Fibroblast of lung (primary cell): Measurements from ENCODE around the gene JARID2. TPM values are rescaled to one million over a fixed set of nuclear protein-coding genes. Genes with fewer than 3 reads are reported as not detected.

Experiments
- DNase-seq, 2 donors: peaks; one replicate each; pipeline versions ENCODE4 v3.0.0 to v3.0.0-alpha.2; 2010; ENCODE audit warnings: low read depth in 2 of 2
- H2AFZ ChIP-seq: 2 replicates; pipeline ENCODE4 v1.5.1; 2012; ENCODE audit warnings: low read length, control low read depth, inconsistent platforms
- H3K27ac ChIP-seq: 2 replicates; pipeline ENCODE4 v1.5.1; 2011; ENCODE audit warnings: low read length, control low read depth; ENCODE audit not compliant: insufficient read depth
- H3K27me3 ChIP-seq: 2 replicates; pipeline ENCODE4 v1.5.1; 2011; ENCODE audit warnings: mild to moderate bottlenecking, low read length; ENCODE audit not compliant: control insufficient read depth, insufficient read depth
- H3K36me3 ChIP-seq: 2 replicates; pipeline ENCODE4 v1.5.1; 2011; ENCODE audit warnings: low read length; ENCODE audit not compliant: control insufficient read depth, insufficient read depth
- H3K4me1 ChIP-seq: 2 replicates; pipeline ENCODE4 v1.5.1; 2011; ENCODE audit warnings: low read length; ENCODE audit not compliant: control insufficient read depth, insufficient read depth; ENCODE audit errors: extremely low read depth
- H3K4me2 ChIP-seq: 2 replicates; pipeline ENCODE4 v1.5.1; 2011; ENCODE audit warnings: low read length, control low read depth; ENCODE audit not compliant: insufficient read depth; ENCODE audit errors: extremely low read depth
- H3K4me3 ChIP-seq, 4 experiments: fragments of 200-600 bp in 1 of 4; sonication (generic) in 1 of 4; replicated peaks in 1 of 4; 2 replicates each; pipeline ENCODE4 v1.5.1; 2011 to 2016; ENCODE audit warnings: low read length in 4 of 4, low read depth in 3 of 4, mild to moderate bottlenecking in 3 of 4, control low read depth in 2 of 4, inconsistent platforms in 1 of 4, mixed read lengths in 1 of 4; ENCODE audit not compliant: insufficient read depth in 1 of 4; ENCODE audit errors: control extremely low read depth in 1 of 4
- H3K79me2 ChIP-seq: 2 replicates; pipeline ENCODE4 v1.5.1; 2012; ENCODE audit warnings: mild to moderate bottlenecking, low read length, inconsistent platforms; ENCODE audit not compliant: control insufficient read depth, insufficient read depth
- H3K9ac ChIP-seq: 2 replicates; pipeline ENCODE4 v1.5.1; 2011; ENCODE audit warnings: mild to moderate bottlenecking, low read length, control low read depth; ENCODE audit not compliant: insufficient read depth
- H3K9me3 ChIP-seq: 2 replicates; pipeline ENCODE4 v1.5.1; 2012; ENCODE audit warnings: low read depth, low read length; ENCODE audit not compliant: control insufficient read depth, insufficient read depth
- H4K20me1 ChIP-seq: 2 replicates; pipeline ENCODE4 v1.5.1; 2011; ENCODE audit warnings: low read length; ENCODE audit not compliant: control insufficient read depth, insufficient read depth; ENCODE audit errors: extremely low read depth
- EZH2 ChIP-seq: IDR thresholded peaks from 2 replicates; pipeline ENCODE4 v1.5.1; 2012; ENCODE audit warnings: low read length, control low read depth, mild to moderate bottlenecking; ENCODE audit errors: missing control alignments
- polyA plus RNA-seq, 2 donors: library from polyadenylated mRNA; depleted of rRNA in 1 of 2; stranded (reverse) in 1 of 2; unstranded in 1 of 2; fragments of >200 nt; gene quantifications; 2 replicates each; pipeline ENCODE4 v1.2.1, GENCODE V29; 2011 to 2012; ENCODE audit warnings: missing spikeins in 1 of 2
- total RNA-seq: library from RNA; depleted of rRNA; stranded (reverse); fragments of >200 nt; gene quantifications from 2 replicates; pipeline ENCODE4 v1.2.1, GENCODE V29; 2014
- TF ChIP-seq, protein P1 (sequence below), 2 donors: IDR thresholded peaks in 1 of 2; conservative IDR thresholded peaks in 1 of 2; 1 replicate in 1 of 2; 2 replicates in 1 of 2; pipeline ENCODE4 v1.5.1; 2011 to 2012; ENCODE audit warnings: low read length in 2 of 2, control low read depth in 1 of 2, inconsistent platforms in 1 of 2, low read depth in 1 of 2, mild to moderate bottlenecking in 1 of 2

JARID2 gene
- total and polyA plus RNA-seq, 2 donors (not counting 1 experiment from before 2014, with no cell fraction given): 5.0 to 8.2 TPM

DNA sequence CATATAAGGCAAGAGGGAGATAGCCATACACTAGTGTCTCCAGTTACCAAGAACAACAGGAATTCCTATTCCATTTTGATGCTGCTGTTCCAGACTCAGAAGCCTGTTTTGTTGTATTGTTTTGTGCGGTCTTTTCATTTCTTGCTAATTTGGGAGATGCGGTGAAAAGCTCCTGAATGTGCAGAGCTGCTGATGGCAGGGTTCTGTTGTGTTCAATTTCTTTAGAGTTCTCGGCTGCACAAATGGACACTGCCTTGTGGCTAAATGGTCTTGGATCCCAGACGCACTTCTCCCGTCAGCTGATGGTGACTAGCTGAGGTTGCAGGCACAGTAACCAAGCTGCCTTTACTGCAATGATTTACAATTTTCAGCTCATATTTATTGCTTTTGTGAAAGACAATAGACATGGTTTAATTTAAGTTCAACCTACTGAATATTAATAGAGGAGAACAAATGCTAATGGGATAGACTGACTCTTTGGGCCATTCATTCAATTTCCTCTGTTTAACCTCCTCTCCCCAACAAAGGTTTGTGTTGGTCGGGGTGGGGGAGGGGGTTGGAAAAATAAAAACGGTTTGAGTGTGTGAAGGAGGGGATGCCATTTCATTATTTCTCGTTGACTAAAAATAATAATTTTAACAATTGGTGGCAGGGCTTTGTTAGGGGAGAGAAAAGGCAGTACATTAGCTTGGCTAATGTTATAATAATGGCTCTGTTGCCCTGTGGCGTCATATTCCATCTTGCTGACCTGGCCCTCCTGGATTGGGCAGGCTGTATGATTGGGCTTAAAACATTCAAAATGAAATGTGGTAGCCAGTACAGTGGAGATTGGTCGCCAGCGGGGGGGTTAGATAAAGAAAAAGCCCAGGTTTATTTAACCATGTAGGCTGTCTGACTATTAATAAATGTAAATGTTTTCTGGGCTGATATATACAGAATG is 159.5 kb downstream of the JARID2 start:
- H3K4me3 ChIP-seq: no peak overlapping the region
- H4K20me1 ChIP-seq: no peaks in the 10 kb centered on the region
- H3K79me2 ChIP-seq: no peaks in the 10 kb centered on the region
- H3K27me3 ChIP-seq: no peaks in the 10 kb centered on the region
- no peaks in the 10 kb centered on the region for H3K4me1 ChIP-seq
- H3K36me3 ChIP-seq: no peaks in the 10 kb centered on the region
- H3K9me3 ChIP-seq: no peaks in the 10 kb centered on the region
- no peak overlapping the region for H3K4me2 ChIP-seq
- H2AFZ ChIP-seq: no peak overlapping the region
- no peak for DNase-seq
- no peak for TF ChIP-seq EZH2
- TF ChIP-seq, protein P1, sequence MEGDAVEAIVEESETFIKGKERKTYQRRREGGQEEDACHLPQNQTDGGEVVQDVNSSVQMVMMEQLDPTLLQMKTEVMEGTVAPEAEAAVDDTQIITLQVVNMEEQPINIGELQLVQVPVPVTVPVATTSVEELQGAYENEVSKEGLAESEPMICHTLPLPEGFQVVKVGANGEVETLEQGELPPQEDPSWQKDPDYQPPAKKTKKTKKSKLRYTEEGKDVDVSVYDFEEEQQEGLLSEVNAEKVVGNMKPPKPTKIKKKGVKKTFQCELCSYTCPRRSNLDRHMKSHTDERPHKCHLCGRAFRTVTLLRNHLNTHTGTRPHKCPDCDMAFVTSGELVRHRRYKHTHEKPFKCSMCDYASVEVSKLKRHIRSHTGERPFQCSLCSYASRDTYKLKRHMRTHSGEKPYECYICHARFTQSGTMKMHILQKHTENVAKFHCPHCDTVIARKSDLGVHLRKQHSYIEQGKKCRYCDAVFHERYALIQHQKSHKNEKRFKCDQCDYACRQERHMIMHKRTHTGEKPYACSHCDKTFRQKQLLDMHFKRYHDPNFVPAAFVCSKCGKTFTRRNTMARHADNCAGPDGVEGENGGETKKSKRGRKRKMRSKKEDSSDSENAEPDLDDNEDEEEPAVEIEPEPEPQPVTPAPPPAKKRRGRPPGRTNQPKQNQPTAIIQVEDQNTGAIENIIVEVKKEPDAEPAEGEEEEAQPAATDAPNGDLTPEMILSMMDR (conservative IDR thresholded peaks at IDR 0.05 in 1 of 2, IDR thresholded peaks at IDR 0.05 in 1 of 2; ENCODE audit: low read depth in 1 of 2, low read length in 2 of 2): no peak
- no peak overlapping the region for H3K9ac ChIP-seq
- H3K27ac ChIP-seq: no peak overlapping the region

GRCh38 chr6:15406452-15406851 is 160.6 kb downstream of the JARID2 start:
- no peaks in the 10 kb centered on the region for H3K27me3 ChIP-seq
- DNase-seq: no peak
- no peak overlapping the region for H3K4me2 ChIP-seq
- no peaks in the 10 kb centered on the region for H3K36me3 ChIP-seq
- TF ChIP-seq EZH2: no peak
- TF ChIP-seq, protein P1 (conservative IDR thresholded peaks at IDR 0.05 in 1 of 2, IDR thresholded peaks at IDR 0.05 in 1 of 2; ENCODE audit: low read depth in 1 of 2, low read length in 2 of 2): no peak
- no peak overlapping the region for H3K9ac ChIP-seq
- no peaks in the 10 kb centered on the region for H3K79me2 ChIP-seq
- no peaks in the 10 kb centered on the region for H4K20me1 ChIP-seq
- H3K27ac ChIP-seq: no peak overlapping the region
- no peaks in the 10 kb centered on the region for H3K4me1 ChIP-seq
- H3K9me3 ChIP-seq: no peaks in the 10 kb centered on the region
- H2AFZ ChIP-seq: no peak overlapping the region
- no peak overlapping the region for H3K4me3 ChIP-seq

DNA sequence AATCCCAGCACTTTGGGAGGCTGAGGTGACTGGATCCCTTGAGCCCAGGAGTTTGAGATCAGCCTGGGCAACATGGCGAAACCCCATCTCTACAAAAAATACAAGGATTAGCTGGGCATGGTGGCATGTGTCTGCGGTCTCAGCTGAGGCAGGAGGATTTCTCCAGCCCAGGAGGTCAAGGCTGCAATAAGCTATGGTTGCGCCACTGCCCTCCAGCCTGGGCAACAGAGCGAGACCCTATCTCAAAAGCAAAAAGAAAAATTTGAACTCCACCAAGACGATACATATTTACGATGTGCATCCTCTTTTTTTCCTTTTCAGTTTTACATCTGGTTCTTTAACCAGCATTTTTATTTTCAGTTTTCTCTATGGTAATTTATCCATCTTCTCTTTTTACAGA is 162.1 kb downstream of the JARID2 start:
- Histone ChIP-seq H3K27me3 (no peaks in the 10 kb centered on the region), H2AFZ (no peak overlapping the region), H3K4me2 (no peak overlapping the region), H3K9ac (no peak overlapping the region), H3K36me3 (no peaks in the 10 kb centered on the region), H3K79me2 (no peaks in the 10 kb centered on the region), H4K20me1 (no peaks in the 10 kb centered on the region), H3K9me3 (no peaks in the 10 kb centered on the region), H3K4me1 (no peaks in the 10 kb centered on the region), H3K27ac (no peak overlapping the region), H3K4me3 (no peak overlapping the region)
- no peak for TF ChIP-seq EZH2
- TF ChIP-seq, protein P1 (conservative IDR thresholded peaks at IDR 0.05 in 1 of 2, IDR thresholded peaks at IDR 0.05 in 1 of 2; ENCODE audit: low read depth in 1 of 2, low read length in 2 of 2): no peak
- no peak for DNase-seq
